ENCODE data around the gene DUSP10.

The DUSP10 gene

GRCh38 chr1:221719987-221720386 lies 21.9 kb downstream of the DUSP10 start:
- TF ChIP-seq CTCF (conservative IDR thresholded peaks at IDR 0.05; ENCODE audit: low read depth, low read length) = no peak
- no peak for DNase-seq (ENCODE audit: low read depth)
- H3K4me3 ChIP-seq (ENCODE audit: low read depth, low read length) = no peak overlapping the region

- no peak for TF ChIP-seq CTCF (conservative IDR thresholded peaks at IDR 0.05; ENCODE audit: low read depth, low read length)
- no peak overlapping the region for H3K4me3 ChIP-seq (ENCODE audit: low read depth, low read length)
- DNase-seq (ENCODE audit: low read depth) = no peak
Observed at GRCh38 chr1:221719278-221719597, 22.7 kb downstream of the DUSP10 start.

- no peak overlapping the region for H3K4me3 ChIP-seq (ENCODE audit: low read depth, low read length)
- DNase-seq (ENCODE audit: low read depth) = peak; percentile 83
- no peak for TF ChIP-seq CTCF (conservative IDR thresholded peaks at IDR 0.05; ENCODE audit: low read depth, low read length)
Observed at GRCh38 chr1:221718381-221719277, 23.3 kb downstream of the DUSP10 start.

- TF ChIP-seq CTCF (conservative IDR thresholded peaks at IDR 0.05; ENCODE audit: low read depth, low read length) = no peak
- no peak for DNase-seq (ENCODE audit: low read depth)
- no peak overlapping the region for H3K4me3 ChIP-seq (ENCODE audit: low read depth, low read length)
Observed at GRCh38 chr1:221717485-221717853, 24.4 kb downstream of the DUSP10 start.

- no peak overlapping the region for H3K4me3 ChIP-seq (ENCODE audit: low read depth, low read length)
- DNase-seq (ENCODE audit: low read depth) = peak; percentile 39
- TF ChIP-seq CTCF (conservative IDR thresholded peaks at IDR 0.05; ENCODE audit: low read depth, low read length) = no peak
Observed at GRCh38 chr1:221716713-221717484, 25.0 kb downstream of the DUSP10 start.

- no peak for TF ChIP-seq CTCF (conservative IDR thresholded peaks at IDR 0.05; ENCODE audit: low read depth, low read length)
- no peak overlapping the region for H3K4me3 ChIP-seq (ENCODE audit: low read depth, low read length)
- peak; percentile 60 for DNase-seq (ENCODE audit: low read depth)
Observed at GRCh38 chr1:221715321-221716169, 26.3 kb downstream of the DUSP10 start.

All from choroid plexus epithelial cell (primary cell).